ENCODE data around the gene EDN3.

DNA sequence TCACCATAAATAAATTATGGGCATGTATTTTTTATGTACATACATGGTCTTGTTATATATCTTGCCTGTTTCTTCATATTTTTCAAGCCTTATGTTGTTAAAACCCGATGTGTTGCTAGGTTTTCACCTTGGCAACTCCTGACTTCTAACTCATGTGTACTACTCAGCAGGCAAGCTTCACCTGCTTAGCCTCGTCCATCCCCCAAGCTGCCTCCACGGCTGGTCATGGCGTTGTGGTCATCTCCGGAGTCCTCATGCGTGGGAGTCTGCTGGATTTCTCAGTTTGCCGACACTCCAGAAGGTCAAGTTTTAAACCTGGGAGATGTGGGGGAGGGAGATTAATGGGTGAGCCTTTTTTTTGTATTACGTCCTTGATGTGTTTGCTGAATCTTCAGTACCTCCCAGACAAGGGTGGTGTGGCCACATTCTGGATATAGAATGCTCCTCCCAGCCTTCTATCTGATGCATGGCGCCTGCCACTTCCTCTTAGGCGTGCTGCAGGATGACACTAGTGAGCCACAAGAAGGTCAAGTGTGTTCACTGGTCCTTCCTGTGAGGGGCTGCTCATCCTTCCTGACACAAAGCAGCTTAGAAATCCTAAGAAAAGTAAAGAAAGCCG, 26.6 kb upstream of the EDN3 start:
- TF ChIP-seq CTCF (IDR thresholded peaks at IDR 0.05): no peak
- no peak for TF ChIP-seq POLR2A (IDR thresholded peaks at IDR 0.05)
- no peak for TF ChIP-seq POLR2AphosphoS5 (IDR thresholded peaks at IDR 0.05)

All from prostate gland (tissue), 2 donors.